ENCODE measurements around the gene ST6GAL1. TPM values are rescaled to one million over a fixed set of nuclear protein-coding genes. Genes with fewer than 3 reads are reported as not detected.

The ST6GAL1 gene
- total and polyA plus RNA-seq, 2 of the 4 experiments (the other 2 are of a cell fraction): 1.4 to 2.9 TPM

- TF ChIP-seq POLR2A (IDR thresholded peaks at IDR 0.05; ENCODE audit: low read depth, low read length): no peak
- TF ChIP-seq CTCF (conservative IDR thresholded peaks at IDR 0.05; ENCODE audit: low read depth, low read length): no peak
- TF ChIP-seq FOS (IDR thresholded peaks at IDR 0.05; ENCODE audit: low read depth, low read length): no peak
- TF ChIP-seq RFX5 (IDR thresholded peaks at IDR 0.05; ENCODE audit: low read depth, low read length): no peak
- no peak for TF ChIP-seq NFE2L2 (IDR thresholded peaks at IDR 0.05; ENCODE audit: low read depth, low read length)
- no peak for TF ChIP-seq MXI1 (IDR thresholded peaks at IDR 0.05; ENCODE audit: borderline replicate concordance, low read depth, low read length)
- no peak for TF ChIP-seq MAZ (IDR thresholded peaks at IDR 0.05; ENCODE audit: borderline replicate concordance, low read depth, low read length)
- TF ChIP-seq RCOR1 (IDR thresholded peaks at IDR 0.05; ENCODE audit: insufficient replicate concordance, low read length): no peak
- no peak for TF ChIP-seq ELK1 (IDR thresholded peaks at IDR 0.05; ENCODE audit: borderline replicate concordance, low read depth, low read length)
- H3K79me1 ChIP-seq (ENCODE audit: low read depth in 1 of 2, low read length in 2 of 2): no peaks in the 10 kb centered on the region
- intact Hi-C loops (cut with micrococcal nuclease): no loop called here
- in situ Hi-C loops (cut with MboI; ENCODE audit: low sequenced_read_pairs): no loop called here
- no peak overlapping the region for H3K23ac ChIP-seq (ENCODE audit: low read depth, low read length)
- peaks cover 8% of the 10 kb centered on the region; the same call in 1 of the 2 replicates for H3K4me1 ChIP-seq (ENCODE audit: control insufficient read depth, insufficient read depth, low read length)
- H3K27ac ChIP-seq (ENCODE audit: insufficient read depth, low read length): no peak overlapping the region
- ChIA-PET CTCF (no interaction called here), POLR2A (ENCODE audit: unreplicated experiment) (no interaction called here)
- no peak overlapping the region for H3K4me3 ChIP-seq (ENCODE audit: insufficient read depth, low read depth, low read length)
- H3K4ac ChIP-seq (ENCODE audit: low read depth, low read length): no peak overlapping the region
- no peak overlapping the region for H4K91ac ChIP-seq (ENCODE audit: insufficient read depth, low read depth, low read length)
- no peak overlapping the region for H2BK20ac ChIP-seq (ENCODE audit: low read depth, low read length)
- H4K8ac ChIP-seq (ENCODE audit: low read depth in 2 of 2, low read length in 2 of 2): no peak overlapping the region
- H4K5ac ChIP-seq (ENCODE audit: low read depth, low read length): no peak overlapping the region
- H3K9me1 ChIP-seq (ENCODE audit: insufficient read depth, low read length): no peaks in the 10 kb centered on the region
- H3K4me2 ChIP-seq (ENCODE audit: low read depth, low read length): no peak overlapping the region
- H3K27me3 ChIP-seq (ENCODE audit: control insufficient read depth, insufficient read depth, low read length): no peaks in the 10 kb centered on the region
- DNase-seq (no peak), ATAC-seq (ENCODE audit: low read depth) (no peak)
- H3K9me3 ChIP-seq (ENCODE audit: control insufficient read depth, insufficient read depth, low read length): no peaks in the 10 kb centered on the region
- H4K20me1 ChIP-seq (ENCODE audit: insufficient read depth, low read length): no peaks in the 10 kb centered on the region
- H3K14ac ChIP-seq (replicated peaks; ENCODE audit: low read depth, low read length): no peak overlapping the region
- no peak overlapping the region for H2BK5ac ChIP-seq (ENCODE audit: low read depth, low read length, poor library complexity, severe bottlenecking)
- H2BK120ac ChIP-seq (ENCODE audit: low read depth, low read length): no peak overlapping the region
- WGBS, 2 experiments (ENCODE audit: extremely low coverage in 2 of 2, insufficient read length in 1 of 2): 77% methylated on average over 5 of the region's 14 CpGs; no CpG with 5 or more reads in 1 of the 2 experiments
- no peak overlapping the region for H2AFZ ChIP-seq (replicated peaks; ENCODE audit: low read length, poor library complexity)
- H3K56ac ChIP-seq (ENCODE audit: extremely low read depth, insufficient read depth, low read length): no peak overlapping the region
- dilution Hi-C loops (cut with HindIII; ENCODE audit: low sequenced_read_pairs, unreplicated experiment): no loop called here
- H2BK15ac ChIP-seq (ENCODE audit: low read depth, low read length): no peak overlapping the region
- H3K18ac ChIP-seq (ENCODE audit: low read depth, low read length): no peak overlapping the region
- H3K9ac ChIP-seq (ENCODE audit: low read depth, low read length): no peak overlapping the region
- no peak overlapping the region for H2AK5ac ChIP-seq (ENCODE audit: low read depth, low read length)
- no peaks in the 10 kb centered on the region for H3K36me3 ChIP-seq (ENCODE audit: control insufficient read depth, insufficient read depth, low read length)
- no TSS peak for BruUV-seq (replicated peaks)
- no peak overlapping the region for H2AK9ac ChIP-seq (replicated peaks; ENCODE audit: low read depth, low read length, poor library complexity)
Measured at GRCh38 chr3:187015903-187016638, 85.7 kb downstream of the ST6GAL1 start.
